ENCODE data around the gene C12orf56. TPM values are rescaled to one million over a fixed set of nuclear protein-coding genes. Genes with fewer than 3 reads are reported as not detected.
A peak's percentile ranks its signal among the peaks of the same experiment; 100 is the strongest.
"Not testable (repeated sequence)": the region's sequence is repeated elsewhere in the genome, so short reads cannot be mapped to it uniquely, and the experiment has no call there.

The C12orf56 gene
- total RNA-seq, 1 donor from 2014 or later: 1.1 TPM

GRCh38 chr12:64325055-64325454 lies 65.5 kb downstream of the C12orf56 start:
- DNase-seq (ENCODE audit: low read depth) (no peak), FAIRE-seq (no peak)
- Histone ChIP-seq H3K36me3 (ENCODE audit: control insufficient read depth, insufficient read depth, low read length) (no peaks in the 10 kb centered on the region), H3K4me3 (ENCODE audit: low read depth, low read length) (no peak overlapping the region), H3K27me3 (ENCODE audit: control insufficient read depth, insufficient read depth, low read length) (no peaks in the 10 kb centered on the region)
- TF ChIP-seq CTCF (IDR thresholded peaks at IDR 0.05; ENCODE audit: insufficient read depth, low read length, severe bottlenecking): no peak

- no peaks in the 10 kb centered on the region for H3K36me3 ChIP-seq (ENCODE audit: control insufficient read depth, insufficient read depth, low read length)
- DNase-seq (ENCODE audit: low read depth) (peak; percentile 10), FAIRE-seq (no peak)
- H3K27me3 ChIP-seq (ENCODE audit: control insufficient read depth, insufficient read depth, low read length): no peaks in the 10 kb centered on the region
- no peak for TF ChIP-seq CTCF (IDR thresholded peaks at IDR 0.05; ENCODE audit: insufficient read depth, low read length, severe bottlenecking)
- no peak overlapping the region for H3K4me3 ChIP-seq (ENCODE audit: low read depth, low read length)
These were observed 66.9 kb downstream of the C12orf56 start for GRCh38 chr12:64323476-64324225.

- DNase-seq (ENCODE audit: low read depth) (no peak), FAIRE-seq (no peak)
- Histone ChIP-seq H3K36me3 (ENCODE audit: control insufficient read depth, insufficient read depth, low read length) (no peaks in the 10 kb centered on the region), H3K27me3 (ENCODE audit: control insufficient read depth, insufficient read depth, low read length) (no peaks in the 10 kb centered on the region), H3K4me3 (ENCODE audit: low read depth, low read length) (no peak overlapping the region)
- no peak for TF ChIP-seq CTCF (IDR thresholded peaks at IDR 0.05; ENCODE audit: insufficient read depth, low read length, severe bottlenecking)
These were observed 67.6 kb downstream of the C12orf56 start for GRCh38 chr12:64323006-64323405.

- TF ChIP-seq CTCF (IDR thresholded peaks at IDR 0.05; ENCODE audit: insufficient read depth, low read length, severe bottlenecking): no peak
- DNase-seq (ENCODE audit: low read depth): no peak
- FAIRE-seq: no peak
- Histone ChIP-seq H3K36me3 (ENCODE audit: control insufficient read depth, insufficient read depth, low read length) (no peaks in the 10 kb centered on the region), H3K27me3 (ENCODE audit: control insufficient read depth, insufficient read depth, low read length) (no peaks in the 10 kb centered on the region), H3K4me3 (ENCODE audit: low read depth, low read length) (no peak overlapping the region)
These were observed 69.9 kb downstream of the C12orf56 start for GRCh38 chr12:64320611-64321010.

GRCh38 chr12:64319540-64320225 lies 70.9 kb downstream of the C12orf56 start:
- H3K27me3 ChIP-seq (ENCODE audit: control insufficient read depth, insufficient read depth, low read length); H3K36me3 ChIP-seq (ENCODE audit: control insufficient read depth, insufficient read depth, low read length); DNase-seq (ENCODE audit: low read depth); H3K4me3 ChIP-seq (ENCODE audit: low read depth, low read length); FAIRE-seq: not testable (repeated sequence)

GRCh38 chr12:64318605-64319004 lies 72.0 kb downstream of the C12orf56 start:
- DNase-seq (ENCODE audit: low read depth) (peak; percentile 50), FAIRE-seq (no peak)
- Histone ChIP-seq H3K4me3 (ENCODE audit: low read depth, low read length) (no peak overlapping the region), H3K27me3 (ENCODE audit: control insufficient read depth, insufficient read depth, low read length) (no peaks in the 10 kb centered on the region), H3K36me3 (ENCODE audit: control insufficient read depth, insufficient read depth, low read length) (no peaks in the 10 kb centered on the region)
- no peak for TF ChIP-seq CTCF (IDR thresholded peaks at IDR 0.05; ENCODE audit: insufficient read depth, low read length, severe bottlenecking)

Measured in bronchial epithelial cell (primary cell).